Right ventricle myocardium superior (tissue), 1 donor: ENCODE data around the gene KISS1. TPM values are rescaled to one million over a fixed set of nuclear protein-coding genes. Genes with fewer than 3 reads are reported as not detected.

Source experiments
- ATAC-seq: fragments of 200-7000 bp; cut with Tn5 transposase; one replicate; pipeline ENCODE4 v1.9.1; 2020; ENCODE audit warnings: mild to moderate bottlenecking; ENCODE audit not compliant: poor library complexity
- DNase-seq: peaks from one replicate; pipeline ENCODE4 v3.0.0-alpha.2; 2020
- intact Hi-C: fragments of 100-400 bp; cut with DNase I; formaldehyde crosslinking; loops from one replicate; pipeline ENCODE4 v1.11.2; 2022
- total RNA-seq: library from RNA; stranded (reverse); fragmentation: NEBNext Ultra II Directional; extraction: Animal tissue kit (Norgen Biotek cat#: 25700); gene quantifications from one replicate; pipeline ENCODE4 v1.2.1, GENCODE V29; 2021
- donor health status: DM: no; HTN: yes; CAD: no; lungs with severe emphysema.

KISS1 gene
- total RNA-seq, 1 donor from 2014 or later: not detected

GRCh38 chr1:204198348-204199340 is 2.4 kb upstream of the KISS1 start:
- peak; percentile 46 for DNase-seq
- ATAC-seq: peak; percentile 88
- intact Hi-C loops: no loop called here

- DNase-seq (no peak), ATAC-seq (no peak)
- intact Hi-C loops: no loop called here
Measured at GRCh38 chr1:204197068-204197467, 777 bp upstream of the KISS1 start.

DNA sequence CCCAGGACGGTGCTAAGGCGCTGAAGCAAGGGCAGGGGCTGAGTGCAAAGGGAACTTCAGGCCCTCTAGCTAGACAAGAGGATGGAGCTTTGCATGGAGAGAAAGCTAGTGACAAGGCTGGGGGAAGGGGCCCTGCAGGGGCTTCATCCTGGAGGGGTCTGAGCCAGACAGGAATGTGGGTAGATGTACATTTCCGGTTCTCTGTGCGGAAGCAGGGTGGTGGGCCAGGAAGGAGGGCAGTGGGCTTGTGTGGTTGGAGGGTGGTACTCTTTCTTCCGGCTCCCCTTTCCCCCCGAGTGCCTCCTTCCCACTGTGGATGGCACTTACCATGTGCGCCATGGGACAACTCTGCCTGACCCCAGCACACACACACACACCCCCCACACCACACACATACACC is 1.5 kb downstream of the KISS1 start:
- ATAC-seq: no peak
- intact Hi-C loops: no loop called here

GRCh38 chr1:204194080-204194479 is 2.2 kb downstream of the KISS1 start:
- ATAC-seq: no peak
- intact Hi-C loops: no loop called here
- no peak for DNase-seq

More for the DNA sequence above, 1.5 kb downstream of the KISS1 start:
- DNase-seq: no peak

- intact Hi-C loops: no loop called here
- no peak for DNase-seq
- no peak for ATAC-seq
Measured at GRCh38 chr1:204192589-204193352, 3.5 kb downstream of the KISS1 start.

DNA sequence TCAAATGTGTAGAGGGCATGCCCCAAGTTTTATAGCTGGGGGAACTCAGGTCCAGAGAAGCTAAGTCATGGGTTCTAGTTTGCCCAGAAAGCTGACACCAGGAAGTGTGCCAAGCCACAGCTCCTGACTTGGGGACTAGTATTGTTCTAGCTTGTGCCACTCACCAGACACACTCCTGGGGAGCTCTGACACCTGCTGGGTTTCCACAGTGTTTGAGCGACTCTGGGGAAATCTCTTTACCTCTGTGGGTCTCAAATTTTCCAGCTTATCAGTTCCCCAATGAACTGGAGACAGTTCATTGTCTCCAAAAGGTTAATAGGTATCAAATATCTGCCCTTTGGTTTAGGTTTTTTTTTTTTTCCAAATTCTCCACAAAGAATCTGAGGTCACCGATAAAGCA is 4.2 kb downstream of the KISS1 start:
- ATAC-seq (no peak), DNase-seq (no peak)
- intact Hi-C loops: no loop called here

DNA sequence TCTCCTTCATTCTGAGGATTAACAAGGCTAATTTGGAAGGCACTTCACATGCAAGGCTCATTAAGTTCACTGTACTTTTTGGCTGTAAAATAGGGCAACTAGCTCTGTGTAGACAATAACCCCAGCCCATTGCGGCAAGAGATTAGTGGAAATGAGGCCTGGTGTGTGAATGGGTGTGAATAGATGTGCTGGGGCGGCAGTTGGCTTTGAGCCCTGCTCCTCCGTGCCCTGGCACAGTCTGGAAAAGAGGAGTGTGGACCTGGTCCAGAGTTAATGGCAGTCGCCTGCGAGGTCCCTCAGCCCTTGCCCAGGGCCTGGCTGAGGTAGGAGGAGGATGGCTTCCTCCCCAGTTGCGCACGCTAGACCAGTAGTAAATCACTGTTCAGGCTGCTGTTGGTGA is 4.8 kb downstream of the KISS1 start:
- intact Hi-C loops: no loop called here
- no peak for ATAC-seq
- no peak for DNase-seq

GRCh38 chr1:204190212-204191211 is 5.8 kb downstream of the KISS1 start:
- peak; percentile 44 for DNase-seq
- ATAC-seq: peak; percentile 71
- intact Hi-C loops: no loop called here

DNA sequence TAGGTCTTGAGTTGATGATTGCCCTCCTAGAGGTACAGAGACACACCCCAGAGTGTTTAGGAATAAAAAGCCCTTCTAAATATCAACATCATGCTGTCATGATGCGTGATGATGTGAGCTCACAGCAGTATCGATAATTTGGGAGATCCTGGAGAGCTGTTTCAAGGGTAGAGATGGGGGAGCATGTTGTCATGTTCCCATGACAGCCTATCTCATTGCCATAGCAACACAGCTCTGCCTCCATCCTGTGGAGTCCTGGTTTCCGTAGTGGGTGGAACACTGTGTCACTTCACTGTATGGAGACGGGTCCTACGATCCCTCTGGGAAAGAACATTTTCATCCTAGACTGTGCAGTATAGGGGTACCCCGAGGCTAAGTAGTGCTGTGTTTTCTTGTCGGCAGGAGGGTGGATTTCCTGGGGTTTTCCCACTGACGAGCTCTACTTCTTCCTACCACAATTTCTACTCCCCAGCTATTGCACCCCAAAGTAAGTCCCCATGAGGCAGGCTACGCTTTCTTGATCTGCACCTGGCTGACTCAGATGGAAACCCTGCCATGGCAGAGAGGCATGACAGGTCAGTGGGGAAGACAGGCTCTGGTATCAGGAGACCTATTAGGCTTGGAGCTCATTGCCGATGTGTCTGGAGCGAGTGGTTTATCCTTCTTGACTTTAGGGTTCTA is 7.2 kb downstream of the KISS1 start:
- no peak for ATAC-seq
- no peak for DNase-seq
- intact Hi-C loops: no loop called here

GRCh38 chr1:204186597-204186996 is 9.7 kb downstream of the KISS1 start:
- no peak for ATAC-seq
- intact Hi-C loops: no loop called here
- no peak for DNase-seq

DNA sequence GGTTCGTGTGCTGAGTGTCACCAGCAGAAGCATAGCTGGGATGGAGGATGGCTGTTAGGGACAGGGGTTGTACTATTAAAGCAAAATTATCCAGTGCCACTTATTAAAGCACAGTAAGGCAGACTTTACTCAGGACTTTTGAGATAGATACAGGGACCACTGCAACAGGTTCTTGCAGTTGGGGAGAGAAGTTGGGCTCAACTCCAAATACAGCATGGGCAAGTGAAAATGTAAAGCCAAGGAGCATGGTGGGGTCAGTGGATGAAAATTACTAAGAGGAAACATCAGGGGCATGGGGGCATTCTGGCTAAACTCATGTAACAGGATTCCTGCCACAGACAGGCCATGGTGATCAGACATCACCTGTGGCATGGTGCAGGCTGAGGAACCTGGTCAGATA is 15.2 kb downstream of the KISS1 start:
- ATAC-seq (no peak), DNase-seq (no peak)
- intact Hi-C loops: no loop called here

GRCh38 chr1:204180133-204180532 is 16.2 kb downstream of the KISS1 start:
- DNase-seq (no peak), ATAC-seq (no peak)
- intact Hi-C loops: no loop called here

DNA sequence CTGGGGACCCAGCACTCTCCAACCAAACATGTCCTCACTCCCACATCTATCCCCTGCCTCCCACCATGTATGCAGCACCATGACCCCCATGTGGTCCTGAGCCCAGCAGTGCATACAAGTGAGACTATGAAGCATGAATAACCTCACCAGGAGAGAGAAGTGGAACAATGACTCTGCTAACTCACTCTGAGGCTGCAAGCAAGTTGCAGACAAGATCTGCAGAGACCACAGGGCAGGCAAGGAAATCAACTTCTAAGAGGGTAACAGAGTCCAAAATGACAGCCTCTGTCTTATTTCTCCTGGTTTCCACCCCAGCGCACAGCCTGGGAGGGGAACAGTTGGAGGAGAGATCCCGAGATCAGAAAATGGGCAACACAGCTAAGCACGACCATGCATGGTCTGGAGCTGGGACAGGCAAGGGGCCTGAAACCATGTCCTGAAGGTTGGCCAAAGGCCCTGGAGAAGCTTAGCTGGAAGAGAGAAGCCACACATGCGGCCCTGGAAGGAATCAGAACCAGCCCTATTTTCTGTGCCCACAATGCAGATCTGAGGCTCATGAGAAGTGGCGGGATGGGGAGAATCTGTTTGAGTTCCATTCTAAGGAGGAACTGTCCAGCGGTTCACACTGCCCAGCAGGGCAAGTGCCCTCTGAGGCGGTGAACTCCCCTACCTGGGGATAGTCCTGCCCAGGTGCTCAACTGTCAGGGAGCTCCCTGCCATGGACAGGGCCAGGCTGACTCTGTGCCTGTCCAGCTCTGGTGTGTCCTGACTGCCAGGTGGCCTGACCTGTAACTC is 17.6 kb downstream of the KISS1 start:
- ATAC-seq: no peak
- DNase-seq: no peak
- intact Hi-C loops: no loop called here

DNA sequence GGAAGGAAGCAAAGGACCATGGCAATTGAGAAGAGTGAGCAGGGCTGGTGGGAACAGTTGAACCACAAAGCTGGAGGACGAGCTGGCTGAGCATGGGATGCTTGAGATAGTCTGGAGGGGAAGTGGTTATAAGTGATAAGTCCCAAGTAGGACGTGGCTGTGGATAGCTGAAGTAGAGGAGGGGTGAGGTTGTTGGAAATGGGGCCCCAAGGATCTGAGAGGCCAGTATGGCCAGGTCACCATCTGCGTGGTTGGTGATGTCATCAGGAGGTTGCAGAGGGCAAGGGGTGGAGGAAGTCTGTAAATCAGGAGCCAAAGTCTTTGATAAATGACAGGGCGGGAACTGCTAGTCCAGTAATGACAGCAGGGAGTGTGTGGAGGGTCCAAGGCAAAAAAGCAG is 19.2 kb downstream of the KISS1 start:
- ATAC-seq (no peak), DNase-seq (no peak)
- intact Hi-C loops: no loop called here

GRCh38 chr1:204176049-204176448 is 20.2 kb downstream of the KISS1 start:
- intact Hi-C loops: no loop called here
- no peak for ATAC-seq
- DNase-seq: no peak

- DNase-seq (no peak), ATAC-seq (no peak)
- intact Hi-C loops: no loop called here
Measured at GRCh38 chr1:204174958-204175357, 21.3 kb downstream of the KISS1 start.

- ATAC-seq: no peak
- no peak for DNase-seq
- intact Hi-C loops: no loop called here
Measured at GRCh38 chr1:204172404-204173029, 23.8 kb downstream of the KISS1 start.
